ENCODE measurements around the gene ATRN.

DNA sequence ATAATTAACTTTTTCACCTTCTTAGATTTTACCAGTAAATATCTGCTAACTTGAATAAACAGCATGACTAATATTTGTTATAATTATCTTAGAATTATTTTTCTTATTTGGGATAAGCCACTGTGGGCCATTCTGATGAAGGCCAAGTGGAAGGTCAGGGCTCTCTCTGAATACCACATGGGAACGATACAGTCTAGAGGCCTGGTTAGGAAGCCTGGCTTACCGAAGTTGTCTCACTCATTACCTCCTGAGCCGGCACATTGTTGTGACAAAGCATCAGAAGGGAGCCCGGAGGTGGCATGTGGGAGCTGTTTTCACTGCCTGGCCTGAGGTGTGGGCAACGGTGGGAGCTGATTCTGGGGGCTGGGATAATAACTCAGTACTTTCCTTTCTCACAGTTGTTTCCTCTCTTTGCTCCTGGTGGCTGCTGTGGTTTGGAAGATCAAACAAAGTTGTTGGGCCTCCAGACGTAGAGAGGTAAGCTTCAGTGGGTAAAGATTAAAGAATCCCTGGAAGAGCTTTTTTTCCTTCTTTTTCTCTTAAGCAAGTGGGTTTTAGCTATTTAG lies 163.2 kb downstream of the ATRN start:
- TF ChIP-seq, protein P1, sequence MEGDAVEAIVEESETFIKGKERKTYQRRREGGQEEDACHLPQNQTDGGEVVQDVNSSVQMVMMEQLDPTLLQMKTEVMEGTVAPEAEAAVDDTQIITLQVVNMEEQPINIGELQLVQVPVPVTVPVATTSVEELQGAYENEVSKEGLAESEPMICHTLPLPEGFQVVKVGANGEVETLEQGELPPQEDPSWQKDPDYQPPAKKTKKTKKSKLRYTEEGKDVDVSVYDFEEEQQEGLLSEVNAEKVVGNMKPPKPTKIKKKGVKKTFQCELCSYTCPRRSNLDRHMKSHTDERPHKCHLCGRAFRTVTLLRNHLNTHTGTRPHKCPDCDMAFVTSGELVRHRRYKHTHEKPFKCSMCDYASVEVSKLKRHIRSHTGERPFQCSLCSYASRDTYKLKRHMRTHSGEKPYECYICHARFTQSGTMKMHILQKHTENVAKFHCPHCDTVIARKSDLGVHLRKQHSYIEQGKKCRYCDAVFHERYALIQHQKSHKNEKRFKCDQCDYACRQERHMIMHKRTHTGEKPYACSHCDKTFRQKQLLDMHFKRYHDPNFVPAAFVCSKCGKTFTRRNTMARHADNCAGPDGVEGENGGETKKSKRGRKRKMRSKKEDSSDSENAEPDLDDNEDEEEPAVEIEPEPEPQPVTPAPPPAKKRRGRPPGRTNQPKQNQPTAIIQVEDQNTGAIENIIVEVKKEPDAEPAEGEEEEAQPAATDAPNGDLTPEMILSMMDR (conservative IDR thresholded peaks at IDR 0.05; ENCODE audit: low read depth, low read length), result no peak
- no peak for TF ChIP-seq EZH2phosphoT487 (IDR thresholded peaks at IDR 0.05; ENCODE audit: borderline replicate concordance, low read length)
- no peak for TF ChIP-seq EZH2 (IDR thresholded peaks at IDR 0.05; ENCODE audit: low read length, unreplicated experiment)

All from PC-3 (cell line).